Activated CD4-positive, alpha-beta T cell treated with anti-CD3 and anti-CD28 coated beads for 36 hours (primary cell): ENCODE results near the gene SLC25A21. TPM values are rescaled to one million over a fixed set of nuclear protein-coding genes. Genes with fewer than 3 reads are reported as not detected.
"Not testable (repeated sequence)": the region's sequence is repeated elsewhere in the genome, so short reads cannot be mapped to it uniquely, and the experiment has no call there.

Experiments used
- ATAC-seq: fragments of 200-7000 bp; cut with Tn5 transposase; one replicate; pipeline ENCODE4 v1.10.0; 2021; ENCODE audit warnings: mild to moderate bottlenecking, moderate library complexity
- CTCF ChIA-PET: fragments of 350-600 bp; sonication (Branson Sonifier 250); formaldehyde crosslinking; loops from one replicate; lab custom pipeline; 2021; ENCODE audit warnings: antibody characterized with exemption; lab: Charles Lee
- POLR2A ChIA-PET: fragments of 350-600 bp; sonication (Branson Sonifier 250); formaldehyde crosslinking; loops from one replicate; lab custom pipeline; 2021; ENCODE audit warnings: antibody characterized with exemption, inconsistent platforms; lab: Charles Lee
- DNase-seq: peaks from one replicate; pipeline ENCODE4 v3.0.0-alpha.2; 2020
- H3K27ac Mint-ChIP-seq: one replicate; pipeline ENCODE4 v1.8.0; 2021; ENCODE audit warnings: mixed read lengths
- H3K27me3 Mint-ChIP-seq: one replicate; pipeline ENCODE4 v1.8.0; 2021; ENCODE audit warnings: mixed read lengths
- H3K36me3 Mint-ChIP-seq: one replicate; pipeline ENCODE4 v1.8.0; 2021; ENCODE audit warnings: low read depth, mixed read lengths
- H3K4me1 Mint-ChIP-seq: one replicate; pipeline ENCODE4 v1.8.0; 2021; ENCODE audit warnings: mixed read lengths
- H3K4me3 Mint-ChIP-seq: one replicate; pipeline ENCODE4 v1.8.0; 2021; ENCODE audit warnings: mild to moderate bottlenecking, moderate library complexity, mixed read lengths
- H3K9me3 Mint-ChIP-seq: one replicate; pipeline ENCODE4 v1.8.0; 2021; ENCODE audit warnings: low read depth, mixed read lengths
- intact Hi-C, 2 experiments: fragments of 100-400 bp; cut with DNase I in 1 of 2; cut with micrococcal nuclease in 1 of 2; formaldehyde crosslinking; loops; one replicate each; pipeline versions ENCODE4 v1.14.2 to v1.15.1; 2022 to 2024; cut with DNase I, micrococcal nuclease
- total RNA-seq, 2 experiments: library from RNA; stranded (reverse); gene quantifications; one replicate each; pipeline ENCODE4 v1.2.3, GENCODE V29; 2021

SLC25A21 gene
- total RNA-seq, 2 experiments from 2014 or later: not detected

DNA sequence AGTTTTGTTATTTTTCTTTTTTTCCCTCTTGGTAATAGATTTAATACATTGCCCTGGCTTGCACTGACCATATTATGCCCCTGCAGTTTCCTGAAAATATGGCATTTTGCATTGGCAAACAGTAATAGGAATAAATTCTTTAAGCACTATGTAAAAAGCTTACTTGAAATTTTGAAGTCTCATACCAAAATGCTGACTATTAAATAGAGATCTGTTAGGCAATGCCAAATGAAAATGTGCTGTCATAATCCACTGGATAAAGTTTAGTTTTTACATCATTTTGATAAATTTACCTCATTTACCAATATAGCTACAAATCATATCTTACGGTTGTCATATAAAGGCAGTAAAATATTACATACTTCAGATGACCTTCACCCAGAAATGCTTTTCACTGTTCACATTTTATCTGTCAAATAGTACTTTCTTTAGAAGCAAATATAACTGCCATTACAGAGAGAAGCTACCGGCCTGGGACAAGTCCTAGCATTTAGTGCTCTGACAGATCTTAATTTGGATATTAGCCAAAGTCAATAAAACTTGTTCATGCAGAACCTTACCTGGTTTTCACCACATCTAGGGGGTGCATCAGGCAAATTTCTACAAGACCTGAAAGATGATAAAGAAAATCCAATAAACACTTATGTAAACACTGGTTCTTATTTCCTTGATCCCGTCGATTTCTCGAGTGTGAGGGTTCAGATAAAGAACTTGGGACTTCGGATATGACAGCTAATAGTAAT is 297.8 kb downstream of the SLC25A21 start:
- Mint-ChIP-seq H3K4me1 (no peaks in the 10 kb centered on the region), H3K27me3 (no peaks in the 10 kb centered on the region), H3K9me3 (no peaks in the 10 kb centered on the region), H3K27ac (no peak overlapping the region), H3K4me3 (no peak overlapping the region), H3K36me3 (no peaks in the 10 kb centered on the region)
- DNase-seq (no peak), ATAC-seq (no peak)
- POLR2A ChIA-PET: no interaction called here
- CTCF ChIA-PET: interaction anchor here (1.0 kb wide), 1 partner anchor 67 kb away, joined by 3 read pairs; no protein-coding TSS in a partner anchor
- intact Hi-C loops: no loop called here

DNA sequence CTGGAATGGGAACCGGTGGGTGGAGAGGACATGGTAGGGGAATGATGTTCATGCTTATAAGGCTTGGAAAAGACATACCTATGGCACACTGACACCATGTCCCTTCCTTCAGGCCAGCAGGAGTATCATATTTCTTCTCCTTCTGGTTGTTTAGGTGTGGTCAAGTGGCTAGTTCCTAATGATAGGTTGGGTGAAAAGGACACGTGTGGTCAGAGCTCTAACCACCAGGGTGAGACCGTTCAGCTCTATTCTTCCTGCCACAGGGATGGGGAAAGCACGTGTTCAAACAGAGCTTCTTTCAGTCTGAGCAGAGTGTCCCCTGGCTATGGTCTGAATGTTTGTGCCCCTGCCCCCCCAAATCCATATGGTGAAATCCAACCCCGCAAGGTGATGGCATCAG is 301.6 kb downstream of the SLC25A21 start:
- ATAC-seq (no peak), DNase-seq (no peak)
- Mint-ChIP-seq H3K27me3 (no peaks in the 10 kb centered on the region), H3K4me1 (no peaks in the 10 kb centered on the region), H3K4me3 (no peak overlapping the region), H3K27ac (no peak overlapping the region), H3K9me3 (no peaks in the 10 kb centered on the region), H3K36me3 (no peaks in the 10 kb centered on the region)
- POLR2A ChIA-PET: no interaction called here
- CTCF ChIA-PET: no interaction called here
- intact Hi-C loops: no loop called here

GRCh38 chr14:36869125-36869524 is 303.3 kb downstream of the SLC25A21 start:
- H3K9me3 Mint-ChIP-seq: no peaks in the 10 kb centered on the region
- no peaks in the 10 kb centered on the region for H3K36me3 Mint-ChIP-seq
- no peak overlapping the region for H3K27ac Mint-ChIP-seq
- H3K4me1 Mint-ChIP-seq: no peaks in the 10 kb centered on the region
- CTCF ChIA-PET: no interaction called here
- POLR2A ChIA-PET: no interaction called here
- ATAC-seq (no peak), DNase-seq (no peak)
- H3K27me3 Mint-ChIP-seq: no peaks in the 10 kb centered on the region
- intact Hi-C loops: no loop called here
- H3K4me3 Mint-ChIP-seq: no peak overlapping the region

- CTCF ChIA-PET: no interaction called here
- Mint-ChIP-seq H3K4me3 (no peak overlapping the region), H3K4me1 (no peaks in the 10 kb centered on the region), H3K27ac (no peak overlapping the region), H3K27me3 (no peaks in the 10 kb centered on the region), H3K36me3 (no peaks in the 10 kb centered on the region), H3K9me3 (peaks cover 4% of the 10 kb centered on the region)
- POLR2A ChIA-PET: no interaction called here
- intact Hi-C loops: no loop called here
- ATAC-seq (no peak), DNase-seq (no peak)
Observed at GRCh38 chr14:36866867-36867266, 305.5 kb downstream of the SLC25A21 start.

DNA sequence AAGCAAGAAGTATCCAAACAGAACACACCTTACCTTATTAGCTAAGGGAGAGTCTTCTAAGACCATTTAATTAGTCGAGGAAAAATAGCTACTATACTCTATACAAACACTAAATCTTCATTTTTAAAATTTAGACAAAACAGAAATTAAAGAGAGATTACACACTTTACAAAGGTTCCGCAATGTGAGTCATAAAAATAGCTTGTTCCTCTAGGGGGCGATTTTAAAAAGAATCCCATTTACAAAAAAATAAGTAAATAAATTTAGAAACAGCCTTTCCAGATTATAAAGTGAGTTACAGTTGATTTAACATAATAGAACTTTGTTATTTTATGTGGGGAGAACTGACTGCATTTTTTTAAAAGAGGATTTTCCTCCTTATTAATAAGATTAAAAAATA is 309.1 kb downstream of the SLC25A21 start:
- POLR2A ChIA-PET: no interaction called here
- no peak for DNase-seq
- no peak overlapping the region for H3K27ac Mint-ChIP-seq
- no peaks in the 10 kb centered on the region for H3K4me1 Mint-ChIP-seq
- intact Hi-C loops: no loop called here
- ATAC-seq: no peak
- CTCF ChIA-PET: interaction anchor here (1.5 kb wide), 1 partner anchor 79 kb away, joined by 4 read pairs; no protein-coding TSS in a partner anchor
- no peaks in the 10 kb centered on the region for H3K36me3 Mint-ChIP-seq
- H3K9me3 Mint-ChIP-seq: peaks cover 4% of the 10 kb centered on the region
- H3K27me3 Mint-ChIP-seq: no peaks in the 10 kb centered on the region
- H3K4me3 Mint-ChIP-seq: no peak overlapping the region

DNA sequence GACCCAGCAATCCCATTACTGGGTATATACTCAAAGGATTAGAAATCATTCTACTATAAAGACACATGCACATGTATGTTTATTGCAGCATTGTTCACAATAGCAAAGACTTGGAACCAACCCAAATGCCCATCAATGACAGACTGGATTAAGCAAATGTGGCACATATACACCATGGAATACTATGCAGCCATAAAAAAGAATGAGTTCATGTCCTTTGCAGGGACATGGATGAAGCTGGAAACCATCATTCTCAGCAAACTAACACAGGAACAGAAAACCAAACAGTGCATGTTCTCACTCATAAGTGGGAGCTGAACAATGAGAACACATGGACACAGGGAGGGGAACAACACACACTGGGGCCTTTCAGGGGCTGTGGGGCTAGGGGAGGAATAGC is 310.2 kb downstream of the SLC25A21 start:
- POLR2A ChIA-PET, H3K4me1 Mint-ChIP-seq, H3K36me3 Mint-ChIP-seq, ATAC-seq, H3K4me3 Mint-ChIP-seq, H3K27ac Mint-ChIP-seq, H3K9me3 Mint-ChIP-seq, DNase-seq, H3K27me3 Mint-ChIP-seq, CTCF ChIA-PET, intact Hi-C loops: not testable (repeated sequence)

- POLR2A ChIA-PET: no interaction called here
- peaks cover 4% of the 10 kb centered on the region for H3K9me3 Mint-ChIP-seq
- no peak for ATAC-seq
Observed at GRCh38 chr14:36860831-36861230, 311.6 kb downstream of the SLC25A21 start.

GRCh38 chr14:36859119-36859518 is 313.3 kb downstream of the SLC25A21 start:
- peaks cover 9% of the 10 kb centered on the region for H3K9me3 Mint-ChIP-seq
- no peaks in the 10 kb centered on the region for H3K36me3 Mint-ChIP-seq
- ChIA-PET CTCF (no interaction called here), POLR2A (no interaction called here)
- ATAC-seq (no peak), DNase-seq (no peak)
- intact Hi-C loops: no loop called here
- peaks cover 3% of the 10 kb centered on the region for H3K27me3 Mint-ChIP-seq
- H3K4me1 Mint-ChIP-seq: no peaks in the 10 kb centered on the region
- H3K4me3 Mint-ChIP-seq: no peak overlapping the region
- no peak overlapping the region for H3K27ac Mint-ChIP-seq

More at GRCh38 chr14:36860831-36861230, 311.6 kb downstream of the SLC25A21 start:
- CTCF ChIA-PET: no interaction called here
- DNase-seq: no peak
- H3K27me3 Mint-ChIP-seq: no peaks in the 10 kb centered on the region
- intact Hi-C loops: no loop called here
- no peaks in the 10 kb centered on the region for H3K36me3 Mint-ChIP-seq
- H3K27ac Mint-ChIP-seq: no peak overlapping the region
- H3K4me3 Mint-ChIP-seq: no peak overlapping the region
- H3K4me1 Mint-ChIP-seq: no peaks in the 10 kb centered on the region

GRCh38 chr14:36857842-36858445 is 314.5 kb downstream of the SLC25A21 start:
- Mint-ChIP-seq H3K4me3 (no peak overlapping the region), H3K4me1 (no peaks in the 10 kb centered on the region), H3K9me3 (peaks cover 7% of the 10 kb centered on the region), H3K27ac (no peak overlapping the region), H3K27me3 (peaks cover 3% of the 10 kb centered on the region), H3K36me3 (no peaks in the 10 kb centered on the region)
- ATAC-seq: no peak
- ChIA-PET CTCF (no interaction called here), POLR2A (no interaction called here)
- DNase-seq: no peak
- intact Hi-C loops: no loop called here

GRCh38 chr14:36857136-36857535 is 315.3 kb downstream of the SLC25A21 start:
- CTCF ChIA-PET: no interaction called here
- H3K4me1 Mint-ChIP-seq: no peaks in the 10 kb centered on the region

GRCh38 chr14:36856095-36856878 is 316.1 kb downstream of the SLC25A21 start:
- ATAC-seq: no peak

More at GRCh38 chr14:36857136-36857535, 315.3 kb downstream of the SLC25A21 start:
- no peak overlapping the region for H3K27ac Mint-ChIP-seq
- no peak overlapping the region for H3K4me3 Mint-ChIP-seq
- POLR2A ChIA-PET: no interaction called here
- H3K36me3 Mint-ChIP-seq: no peaks in the 10 kb centered on the region
- H3K27me3 Mint-ChIP-seq: peaks cover 3% of the 10 kb centered on the region
- no peak for ATAC-seq
- no peak for DNase-seq
- intact Hi-C loops: no loop called here
- peaks cover 5% of the 10 kb centered on the region for H3K9me3 Mint-ChIP-seq

More at GRCh38 chr14:36856095-36856878, 316.1 kb downstream of the SLC25A21 start:
- H3K4me3 Mint-ChIP-seq: no peak overlapping the region
- peaks cover 3% of the 10 kb centered on the region for H3K27me3 Mint-ChIP-seq
- CTCF ChIA-PET: no interaction called here
- no peaks in the 10 kb centered on the region for H3K36me3 Mint-ChIP-seq
- POLR2A ChIA-PET: no interaction called here
- intact Hi-C loops: no loop called here
- DNase-seq: no peak
- no peaks in the 10 kb centered on the region for H3K4me1 Mint-ChIP-seq
- H3K27ac Mint-ChIP-seq: no peak overlapping the region
- peaks cover 5% of the 10 kb centered on the region for H3K9me3 Mint-ChIP-seq
